Stimulated activated CD4-positive, alpha-beta T cell treated with anti-CD3 and anti-CD28 coated beads, TNF-alpha, amount 100 ng/mL, for 48 hours (primary cell): ENCODE results near the gene VPS54.
A peak's percentile ranks its signal among the peaks of the same experiment; 100 is the strongest.

Source experiments
- DNase-seq, 3 donors: peaks; one replicate each; pipeline ENCODE4 v3.0.0-alpha.2; 2020; ENCODE audit warnings: low read depth in 3 of 3

The VPS54 gene

GRCh38 chr2:64019083-64019974, at the start of gene VPS54:
VPS54 (minus strand) TSS chr2:64019428; CDS start chr2:63983999, 35,429 bp downstream.
- DNase-seq, result peak; percentile 19 to 50 (median 26)

- no peak for DNase-seq
Measured at GRCh38 chr2:64067326-64067725, 48.1 kb upstream of the VPS54 start.

- no peak for DNase-seq
Measured at GRCh38 chr2:64065516-64065915, 46.3 kb upstream of the VPS54 start.

- DNase-seq, result no peak
Measured at GRCh38 chr2:64063924-64064331, 44.7 kb upstream of the VPS54 start.

- no peak for DNase-seq
Measured at GRCh38 chr2:64063454-64063853, 44.2 kb upstream of the VPS54 start.

GRCh38 chr2:64062840-64063239, 43.6 kb upstream of the VPS54 start:
- DNase-seq, result no peak

- no peak for DNase-seq
Measured at GRCh38 chr2:64059270-64059669, 40.0 kb upstream of the VPS54 start.

GRCh38 chr2:64056021-64056420, 36.8 kb upstream of the VPS54 start:
- no peak for DNase-seq

- DNase-seq, result no peak
Measured at GRCh38 chr2:64054161-64054915, 35.1 kb upstream of the VPS54 start.

GRCh38 chr2:64052463-64053241, 33.4 kb upstream of the VPS54 start:
- no peak for DNase-seq

- peak; percentile 40 to 48 (median 48) for DNase-seq
Measured at GRCh38 chr2:64049633-64050220, 30.5 kb upstream of the VPS54 start.

- no peak for DNase-seq
Measured at GRCh38 chr2:64045938-64046337, 26.7 kb upstream of the VPS54 start.

- DNase-seq, result no peak
Measured at GRCh38 chr2:64040161-64040560, 20.9 kb upstream of the VPS54 start.

- no peak for DNase-seq
Measured at GRCh38 chr2:64036034-64036705, 16.9 kb upstream of the VPS54 start.

- DNase-seq, result no peak
Measured at GRCh38 chr2:64035072-64035942, 16.1 kb upstream of the VPS54 start.

- no peak for DNase-seq
Measured at GRCh38 chr2:64029116-64029665, 10.0 kb upstream of the VPS54 start.

GRCh38 chr2:64025741-64026140, 6.5 kb upstream of the VPS54 start:
- no peak for DNase-seq

- no peak for DNase-seq
Measured at GRCh38 chr2:64024259-64024949, 5.2 kb upstream of the VPS54 start.
